Measurements from ENCODE around the gene PTPRF.

Gene PTPRF

DNA sequence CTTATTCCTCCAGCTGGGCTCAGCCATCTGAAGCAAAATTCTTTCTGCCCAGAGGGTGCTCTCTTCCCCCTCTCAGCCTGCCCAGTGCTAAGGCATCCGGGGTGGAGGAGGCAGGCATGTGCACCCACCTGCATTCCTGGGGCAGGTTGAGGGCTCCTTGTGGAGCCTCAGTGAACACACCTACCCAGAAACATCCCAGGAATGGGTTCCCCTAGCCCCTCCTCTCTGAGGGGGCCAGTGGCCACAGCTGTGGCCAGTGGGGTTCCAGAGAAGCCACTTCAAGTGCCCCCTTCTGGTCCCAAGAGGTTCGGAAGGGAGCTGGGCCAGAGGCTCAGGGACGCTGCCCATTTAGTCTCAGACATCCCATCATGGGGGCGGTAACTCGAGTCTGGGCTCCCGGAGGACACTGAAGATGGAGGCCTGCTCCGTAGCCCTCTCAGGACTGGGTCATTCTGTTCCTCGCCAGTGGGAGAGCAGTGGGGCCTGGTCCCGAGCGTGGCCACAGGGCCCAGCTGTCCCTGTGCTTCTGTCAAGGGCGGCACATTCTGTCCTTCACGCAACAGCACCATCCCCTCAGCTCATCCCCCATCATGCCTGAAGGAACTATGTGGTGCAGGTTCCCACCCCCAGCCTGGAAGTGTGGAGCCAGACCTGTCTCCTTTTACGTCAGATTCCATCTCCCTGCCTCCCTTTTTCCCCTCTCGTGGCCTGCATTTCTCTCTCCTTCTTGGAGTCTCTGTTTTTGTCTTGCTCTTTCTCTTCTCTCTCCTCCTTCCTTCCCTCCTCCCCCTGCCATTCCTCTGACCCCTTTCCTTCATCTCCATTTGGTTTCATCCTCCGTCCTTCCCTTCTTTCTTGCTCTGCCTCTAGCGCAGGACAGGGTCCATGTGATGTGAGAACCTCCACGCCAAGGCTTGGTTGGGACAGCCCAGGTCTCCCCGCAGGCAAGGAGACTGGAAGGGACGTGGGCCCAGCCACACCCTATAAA lies 69.6 kb downstream of the PTPRF start:
- Histone ChIP-seq H3K4me3 (ENCODE audit: low read depth, low read length) (no peak overlapping the region), H3K27me3 (replicated peaks) (no peaks in the 10 kb centered on the region), H3K36me3 (replicated peaks) (peaks cover 29% of the 10 kb centered on the region), H3K27ac (no peak overlapping the region)
- no peak for DNase-seq
- no peak for TF ChIP-seq CTCF (IDR thresholded peaks at IDR 0.05; ENCODE audit: low read depth, low read length, missing control alignments)
- in situ Hi-C loops (cut with HindIII; ENCODE audit: low pct_ligation_motif_present, low sequenced_read_pairs) = no loop called here

DNA sequence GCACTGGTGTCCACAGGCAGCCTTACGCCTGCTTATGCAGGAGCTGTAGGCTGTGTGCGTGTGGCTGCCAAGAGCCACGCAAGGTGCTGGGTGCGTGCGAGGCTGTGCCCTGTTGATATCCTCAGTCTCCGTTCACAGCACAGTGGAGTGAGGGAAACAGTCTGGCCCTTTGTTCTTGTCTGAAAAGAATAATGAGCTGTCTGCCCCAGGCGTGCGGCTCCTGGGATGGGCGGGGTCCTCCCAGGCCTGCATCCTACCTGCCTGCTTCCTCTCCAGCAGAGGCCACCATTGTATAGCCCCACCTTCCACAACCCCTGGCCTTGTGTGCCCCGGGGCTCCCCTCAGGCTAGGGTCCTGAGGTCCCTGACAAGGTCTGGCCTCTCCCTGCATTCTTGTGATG lies 72.3 kb downstream of the PTPRF start:
- in situ Hi-C loops (cut with HindIII; ENCODE audit: low pct_ligation_motif_present, low sequenced_read_pairs) = no loop called here
- no peak overlapping the region for H3K27ac ChIP-seq
- DNase-seq = no peak
- H3K27me3 ChIP-seq (replicated peaks) = no peaks in the 10 kb centered on the region
- no peak overlapping the region for H3K4me3 ChIP-seq (ENCODE audit: low read depth, low read length)
- peaks cover 44% of the 10 kb centered on the region for H3K36me3 ChIP-seq (replicated peaks)
- no peak for TF ChIP-seq CTCF (IDR thresholded peaks at IDR 0.05; ENCODE audit: low read depth, low read length, missing control alignments)

- H3K4me3 ChIP-seq (ENCODE audit: low read depth, low read length) = no peak overlapping the region
- TF ChIP-seq CTCF (IDR thresholded peaks at IDR 0.05; ENCODE audit: low read depth, low read length, missing control alignments) = no peak
- peaks cover 46% of the 10 kb centered on the region for H3K36me3 ChIP-seq (replicated peaks)
Observed at GRCh38 chr1:43604192-43604591, 73.5 kb downstream of the PTPRF start.

GRCh38 chr1:43605157-43605556 lies 74.5 kb downstream of the PTPRF start:
- no peaks in the 10 kb centered on the region for H3K27me3 ChIP-seq (replicated peaks)
- H3K4me3 ChIP-seq (ENCODE audit: low read depth, low read length) = no peak overlapping the region
- no peak overlapping the region for H3K27ac ChIP-seq
- TF ChIP-seq CTCF (IDR thresholded peaks at IDR 0.05; ENCODE audit: low read depth, low read length, missing control alignments) = no peak
- in situ Hi-C loops (cut with HindIII; ENCODE audit: low pct_ligation_motif_present, low sequenced_read_pairs) = no loop called here
- no peak for DNase-seq
- H3K36me3 ChIP-seq (replicated peaks) = peaks cover 52% of the 10 kb centered on the region

More at GRCh38 chr1:43604192-43604591, 73.5 kb downstream of the PTPRF start:
- no peak for DNase-seq
- in situ Hi-C loops (cut with HindIII; ENCODE audit: low pct_ligation_motif_present, low sequenced_read_pairs) = no loop called here
- no peaks in the 10 kb centered on the region for H3K27me3 ChIP-seq (replicated peaks)
- H3K27ac ChIP-seq = no peak overlapping the region

GRCh38 chr1:43605766-43606165 lies 75.1 kb downstream of the PTPRF start:
- Histone ChIP-seq H3K27ac (no peak overlapping the region), H3K36me3 (replicated peaks) (peaks cover 54% of the 10 kb centered on the region), H3K27me3 (replicated peaks) (no peaks in the 10 kb centered on the region), H3K4me3 (ENCODE audit: low read depth, low read length) (no peak overlapping the region)
- no peak for DNase-seq
- no peak for TF ChIP-seq CTCF (IDR thresholded peaks at IDR 0.05; ENCODE audit: low read depth, low read length, missing control alignments)
- in situ Hi-C loops (cut with HindIII; ENCODE audit: low pct_ligation_motif_present, low sequenced_read_pairs) = no loop called here

Measured in brain microvascular endothelial cell (primary cell).